Sigmoid colon (tissue), 4 donors: Measurements from ENCODE around the gene CALML6.

ENCODE experiments used
- CTCF ChIP-seq, 4 experiments: fragments of 450-650 bp in 3 of 4; fragments of 200-600 bp in 1 of 4; IDR thresholded peaks; one replicate each; pipeline ENCODE4 v1.5.1; 2016 to 2019; ENCODE audit warnings: antibody characterized with exemption in 4 of 4, mild to moderate bottlenecking in 3 of 4, moderate library complexity in 2 of 4
- EP300 ChIP-seq, 4 donors: sonication (generic); formaldehyde crosslinking; IDR thresholded peaks; one replicate each; pipeline ENCODE4 v1.6.1; 2017; ENCODE audit warnings: antibody characterized with exemption in 4 of 4
- POLR2A ChIP-seq, 2 donors: fragments of 450-650 bp; IDR thresholded peaks; one replicate each; pipeline ENCODE4 v1.6.1; 2016; ENCODE audit warnings: antibody characterized with exemption in 2 of 2, mild to moderate bottlenecking in 2 of 2, moderate library complexity in 2 of 2
- POLR2AphosphoS5 ChIP-seq, 4 donors: sonication (generic); formaldehyde crosslinking; IDR thresholded peaks; one replicate each; pipeline ENCODE4 v1.6.1; 2017; ENCODE audit warnings: antibody characterized with exemption in 4 of 4

GRCh38 chr1:1958071-1958541, 43.0 kb downstream of the CALML6 start:
- TF ChIP-seq POLR2A (IDR thresholded peaks at IDR 0.05) (no peak), CTCF (IDR thresholded peaks at IDR 0.05) (no peak), POLR2AphosphoS5 (IDR thresholded peaks at IDR 0.05) (no peak), EP300 (IDR thresholded peaks at IDR 0.05) (no peak)
